ENCODE results near the gene CDH23.

The CDH23 gene

DNA sequence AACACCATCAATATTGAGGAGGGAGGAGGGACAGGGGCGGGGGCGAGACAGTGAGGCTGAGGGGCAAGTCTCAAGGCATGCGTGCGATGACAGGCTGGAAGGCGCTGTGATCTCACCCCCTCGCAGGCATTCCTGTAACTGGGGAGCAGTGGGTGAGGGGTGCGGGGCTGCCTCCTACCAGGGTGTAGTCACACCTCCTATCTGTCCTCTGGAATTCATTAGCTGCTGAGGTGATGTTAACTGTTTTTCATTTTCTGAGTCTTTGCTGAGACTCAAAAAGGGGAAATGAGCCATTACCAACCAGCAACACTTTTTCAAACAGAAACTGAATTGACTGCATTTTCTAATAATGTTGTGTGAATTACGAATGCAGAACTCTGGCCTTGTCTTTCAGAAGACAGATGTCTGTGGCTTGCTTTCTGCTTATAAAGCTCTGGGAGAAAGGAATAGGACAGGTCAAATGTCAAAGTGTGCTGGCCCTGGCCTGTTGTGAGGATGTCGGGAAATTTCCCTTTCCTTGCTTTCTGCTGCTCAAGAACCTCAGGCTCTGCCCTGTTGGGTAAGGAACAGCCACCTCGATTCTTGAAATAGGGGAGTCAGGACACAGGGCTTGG is 23.7 kb upstream of the CDH23 start:
- Histone ChIP-seq H3K79me2 (ENCODE audit: insufficient read depth, low read length) (no peaks in the 10 kb centered on the region), H3K4me1 (ENCODE audit: insufficient read depth, low read length, poor library complexity, severe bottlenecking) (no peaks in the 10 kb centered on the region), H2AFZ (ENCODE audit: low read length) (no peak overlapping the region), H3K4me3 (ENCODE audit: low read length, poor library complexity, severe bottlenecking) (no peak overlapping the region), H4K20me1 (ENCODE audit: insufficient read depth, low read length, poor library complexity, severe bottlenecking) (no peaks in the 10 kb centered on the region), H3K9ac (ENCODE audit: low read depth, low read length, poor library complexity, severe bottlenecking) (no peak overlapping the region), H3F3A (ENCODE audit: low read depth) (no peaks in the 10 kb centered on the region), H3K9me2 (replicated peaks; ENCODE audit: low read depth, low read length) (no peaks in the 10 kb centered on the region), H3K9me3 (ENCODE audit: insufficient read depth, low read depth, low read length) (no peaks in the 10 kb centered on the region), H3K36me3 (ENCODE audit: insufficient read depth, low read length) (no peaks in the 10 kb centered on the region), H3K4me2 (ENCODE audit: low read depth, low read length, poor library complexity, severe bottlenecking) (no peak overlapping the region), H3K27me3 (ENCODE audit: insufficient read depth, low read length, poor library complexity, severe bottlenecking) (no peaks in the 10 kb centered on the region)
- TF ChIP-seq EZH2phosphoT487 (IDR thresholded peaks at IDR 0.05; ENCODE audit: borderline replicate concordance), result no peak
- TF ChIP-seq, protein P1, sequence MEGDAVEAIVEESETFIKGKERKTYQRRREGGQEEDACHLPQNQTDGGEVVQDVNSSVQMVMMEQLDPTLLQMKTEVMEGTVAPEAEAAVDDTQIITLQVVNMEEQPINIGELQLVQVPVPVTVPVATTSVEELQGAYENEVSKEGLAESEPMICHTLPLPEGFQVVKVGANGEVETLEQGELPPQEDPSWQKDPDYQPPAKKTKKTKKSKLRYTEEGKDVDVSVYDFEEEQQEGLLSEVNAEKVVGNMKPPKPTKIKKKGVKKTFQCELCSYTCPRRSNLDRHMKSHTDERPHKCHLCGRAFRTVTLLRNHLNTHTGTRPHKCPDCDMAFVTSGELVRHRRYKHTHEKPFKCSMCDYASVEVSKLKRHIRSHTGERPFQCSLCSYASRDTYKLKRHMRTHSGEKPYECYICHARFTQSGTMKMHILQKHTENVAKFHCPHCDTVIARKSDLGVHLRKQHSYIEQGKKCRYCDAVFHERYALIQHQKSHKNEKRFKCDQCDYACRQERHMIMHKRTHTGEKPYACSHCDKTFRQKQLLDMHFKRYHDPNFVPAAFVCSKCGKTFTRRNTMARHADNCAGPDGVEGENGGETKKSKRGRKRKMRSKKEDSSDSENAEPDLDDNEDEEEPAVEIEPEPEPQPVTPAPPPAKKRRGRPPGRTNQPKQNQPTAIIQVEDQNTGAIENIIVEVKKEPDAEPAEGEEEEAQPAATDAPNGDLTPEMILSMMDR (conservative IDR thresholded peaks at IDR 0.05; ENCODE audit: low read length), result no peak

DNA sequence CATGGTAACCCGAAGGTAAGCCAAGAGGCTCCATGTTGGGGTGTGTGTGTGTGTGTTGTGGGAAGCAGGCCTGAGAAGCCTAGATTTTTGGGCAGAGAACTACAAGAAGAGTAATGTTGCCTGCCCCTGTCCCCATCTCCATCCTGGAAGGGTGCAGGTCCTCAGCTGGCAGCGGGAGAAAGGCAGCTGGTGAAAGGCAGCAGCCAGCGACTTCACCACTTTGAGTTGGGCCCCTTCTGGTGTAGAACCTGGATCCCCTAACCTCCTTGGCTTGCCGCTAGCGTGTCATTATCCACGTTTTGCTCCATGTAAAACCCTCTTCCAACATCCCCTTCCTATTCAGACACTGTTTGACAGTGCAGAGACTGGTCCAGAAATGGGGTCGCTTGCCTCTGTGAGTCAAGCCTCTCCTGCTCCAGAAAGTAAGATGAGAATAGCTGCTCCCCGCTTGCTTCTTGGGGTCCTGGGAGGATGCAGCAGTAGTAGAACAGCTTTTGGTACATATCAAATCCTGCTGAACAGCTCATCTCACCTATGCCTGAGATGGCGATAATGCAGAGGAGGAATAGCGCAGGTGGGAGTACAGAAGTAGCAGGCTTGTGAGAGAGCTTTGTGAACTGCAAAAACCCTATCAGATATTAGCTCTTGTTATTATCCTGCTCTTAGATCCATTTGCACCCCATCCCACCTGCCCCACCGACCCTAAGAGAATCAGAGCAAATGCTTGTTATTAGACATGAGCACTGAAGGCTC is 22.1 kb upstream of the CDH23 start:
- Histone ChIP-seq H3K4me1 (ENCODE audit: insufficient read depth, low read length, poor library complexity, severe bottlenecking) (no peaks in the 10 kb centered on the region), H3K4me3 (ENCODE audit: low read length, poor library complexity, severe bottlenecking) (no peak overlapping the region)

DNA sequence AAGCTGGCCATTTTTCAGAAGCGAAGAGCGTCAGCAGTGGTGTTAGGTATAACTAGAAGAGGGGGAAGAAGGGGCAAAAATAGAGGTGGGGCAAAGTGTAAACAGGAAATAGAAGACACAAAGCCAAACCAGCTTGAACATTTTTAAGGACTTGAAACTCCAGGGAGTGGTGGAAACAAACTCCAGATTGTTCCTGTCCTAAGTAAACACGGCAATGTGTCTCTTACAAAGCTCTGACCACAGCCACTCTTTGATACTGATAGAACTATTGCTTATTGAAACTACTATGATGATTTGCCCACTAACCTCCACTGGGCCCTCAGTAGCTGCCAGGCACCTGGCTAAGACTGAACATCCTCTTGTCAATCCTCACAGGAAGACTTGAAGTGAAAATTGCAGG is 20.8 kb upstream of the CDH23 start:
- H4K20me1 ChIP-seq (ENCODE audit: insufficient read depth, low read length, poor library complexity, severe bottlenecking), result no peaks in the 10 kb centered on the region
- TF ChIP-seq EZH2phosphoT487 (IDR thresholded peaks at IDR 0.05; ENCODE audit: borderline replicate concordance), result no peak
- TF ChIP-seq, protein P1 (conservative IDR thresholded peaks at IDR 0.05; ENCODE audit: low read length), result no peak
- no peak overlapping the region for H3K4me3 ChIP-seq (ENCODE audit: low read length, poor library complexity, severe bottlenecking)
- no peaks in the 10 kb centered on the region for H3K4me1 ChIP-seq (ENCODE audit: insufficient read depth, low read length, poor library complexity, severe bottlenecking)
- peak overlapping the region; percentile 81 for H3K4me2 ChIP-seq (ENCODE audit: low read depth, low read length, poor library complexity, severe bottlenecking)
- H3K79me2 ChIP-seq (ENCODE audit: insufficient read depth, low read length), result no peaks in the 10 kb centered on the region
- H3K9ac ChIP-seq (ENCODE audit: low read depth, low read length, poor library complexity, severe bottlenecking), result no peak overlapping the region
- H3K27me3 ChIP-seq (ENCODE audit: insufficient read depth, low read length, poor library complexity, severe bottlenecking), result no peaks in the 10 kb centered on the region
- H3F3A ChIP-seq (ENCODE audit: low read depth), result no peaks in the 10 kb centered on the region
- H3K9me2 ChIP-seq (replicated peaks; ENCODE audit: low read depth, low read length), result no peaks in the 10 kb centered on the region
- H2AFZ ChIP-seq (ENCODE audit: low read length), result no peak overlapping the region
- H3K36me3 ChIP-seq (ENCODE audit: insufficient read depth, low read length), result no peaks in the 10 kb centered on the region
- H3K9me3 ChIP-seq (ENCODE audit: insufficient read depth, low read depth, low read length), result no peaks in the 10 kb centered on the region

More for the DNA sequence above, 22.1 kb upstream of the CDH23 start:
- no peak overlapping the region for H3K9ac ChIP-seq (ENCODE audit: low read depth, low read length, poor library complexity, severe bottlenecking)
- no peaks in the 10 kb centered on the region for H3F3A ChIP-seq (ENCODE audit: low read depth)
- no peak overlapping the region for H3K4me2 ChIP-seq (ENCODE audit: low read depth, low read length, poor library complexity, severe bottlenecking)
- TF ChIP-seq EZH2phosphoT487 (IDR thresholded peaks at IDR 0.05; ENCODE audit: borderline replicate concordance), result no peak
- TF ChIP-seq, protein P1 (conservative IDR thresholded peaks at IDR 0.05; ENCODE audit: low read length), result no peak
- H4K20me1 ChIP-seq (ENCODE audit: insufficient read depth, low read length, poor library complexity, severe bottlenecking), result no peaks in the 10 kb centered on the region
- no peaks in the 10 kb centered on the region for H3K27me3 ChIP-seq (ENCODE audit: insufficient read depth, low read length, poor library complexity, severe bottlenecking)
- no peak overlapping the region for H2AFZ ChIP-seq (ENCODE audit: low read length)
- H3K9me2 ChIP-seq (replicated peaks; ENCODE audit: low read depth, low read length), result no peaks in the 10 kb centered on the region
- H3K9me3 ChIP-seq (ENCODE audit: insufficient read depth, low read depth, low read length), result no peaks in the 10 kb centered on the region
- no peaks in the 10 kb centered on the region for H3K36me3 ChIP-seq (ENCODE audit: insufficient read depth, low read length)
- H3K79me2 ChIP-seq (ENCODE audit: insufficient read depth, low read length), result no peaks in the 10 kb centered on the region

Data from Loucy (cell line).